Stimulated activated CD4-positive, alpha-beta T cell treated with anti-CD3 and anti-CD28 coated beads, Interleukin-12 subunit alpha, Interleukin-12 subunit beta, amount 100 ng/mL, for 24 hours (primary cell): ENCODE results near the gene UBL7.
"Not testable (repeated sequence)": the region's sequence is repeated elsewhere in the genome, so short reads cannot be mapped to it uniquely, and the experiment has no call there.

Experiments used
- DNase-seq, 2 experiments: peaks; one replicate each; pipeline ENCODE4 v3.0.0-alpha.2; 2020; ENCODE audit warnings: low read depth in 2 of 2

UBL7 gene

GRCh38 chr15:74460871-74461846, at the start of gene UBL7:
Gene UBL7, minus strand, starts transcription at chr15:74461160. Its CDS starts 2,293 bp downstream, at chr15:74458867.
- peak; percentile 95 to 98 for DNase-seq

DNA sequence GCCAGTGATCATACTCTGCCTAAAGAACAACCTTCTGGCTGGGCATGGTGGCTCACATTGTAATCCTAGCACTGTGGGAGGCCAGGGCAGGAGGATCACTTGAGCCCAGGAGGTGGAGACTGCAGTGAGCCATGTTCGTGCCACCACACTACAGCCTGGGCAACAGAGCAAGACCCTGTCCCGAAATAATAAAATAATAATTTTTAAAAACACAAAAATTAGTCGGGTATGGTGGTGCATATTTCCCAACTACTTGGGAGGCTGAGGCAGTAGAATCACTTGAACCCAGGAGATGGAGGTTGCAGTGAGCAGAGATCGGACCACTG, 45.5 kb upstream of the UBL7 start:
- no peak for DNase-seq

- DNase-seq = no peak
These were observed 45.0 kb upstream of the UBL7 start for GRCh38 chr15:74505837-74506514.

- no peak for DNase-seq
These were observed 43.9 kb upstream of the UBL7 start for GRCh38 chr15:74504836-74505235.

DNA sequence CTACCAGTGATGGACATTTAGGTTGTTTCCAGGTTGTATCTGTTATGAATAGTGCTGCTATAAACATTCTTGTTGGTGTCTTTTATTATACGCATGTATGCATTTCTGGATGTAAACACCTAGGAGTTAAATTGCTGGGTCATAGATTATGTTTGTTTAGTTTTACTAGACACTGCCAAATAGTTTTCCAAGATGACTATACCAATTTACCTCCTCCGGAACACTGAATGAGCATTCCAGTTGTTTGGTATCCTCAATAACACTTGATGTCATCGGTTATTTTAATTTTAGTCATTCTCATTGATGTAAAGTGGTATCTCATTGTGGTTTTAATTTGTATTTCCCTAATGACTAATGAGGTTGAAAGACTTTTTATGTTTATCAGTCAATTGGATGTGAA, 43.5 kb upstream of the UBL7 start:
- no peak for DNase-seq

GRCh38 chr15:74502301-74502700, 41.3 kb upstream of the UBL7 start:
- DNase-seq = no peak

GRCh38 chr15:74500401-74500800, 39.4 kb upstream of the UBL7 start:
- no peak for DNase-seq

- no peak for DNase-seq
These were observed 38.4 kb upstream of the UBL7 start for GRCh38 chr15:74499366-74499765.

DNA sequence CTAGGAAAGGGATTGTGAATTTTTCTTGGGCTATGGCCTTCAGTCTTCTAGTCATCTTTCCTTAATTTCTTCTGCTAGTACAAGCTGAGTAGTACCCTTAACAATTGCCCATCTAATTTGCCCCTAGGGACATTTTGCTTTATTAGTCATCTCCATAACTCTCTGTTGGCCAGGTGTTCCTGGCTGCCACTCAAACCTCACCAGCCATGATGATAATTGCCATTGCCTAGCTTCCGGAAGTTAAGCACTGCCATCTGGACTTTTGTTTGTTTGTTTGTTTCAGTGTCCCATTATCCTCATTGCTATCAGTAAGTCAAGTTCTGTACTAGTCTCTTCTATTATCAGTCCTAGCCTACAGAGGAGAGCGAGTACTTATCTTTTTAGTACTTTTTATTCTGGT, 36.6 kb upstream of the UBL7 start:
- DNase-seq = no peak

DNA sequence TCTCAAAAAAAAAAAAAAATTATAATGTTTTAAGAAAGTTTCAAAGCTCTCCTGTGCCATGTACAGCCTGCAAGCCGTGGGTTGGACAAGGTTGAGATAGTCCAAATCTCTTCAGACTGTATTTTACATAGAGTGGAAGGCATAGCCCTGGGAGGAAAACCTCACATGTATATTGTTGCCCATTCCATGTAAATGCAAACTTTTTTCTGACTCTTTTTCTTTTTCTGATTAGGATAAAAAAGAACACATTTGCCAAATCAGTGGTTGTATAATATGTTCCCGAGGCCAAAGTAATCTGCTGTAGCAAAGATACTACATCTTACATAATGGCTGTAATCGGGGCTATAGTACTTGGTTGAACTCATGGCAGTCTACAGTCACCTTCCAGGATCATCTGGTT, 35.7 kb upstream of the UBL7 start:
- DNase-seq = no peak

DNA sequence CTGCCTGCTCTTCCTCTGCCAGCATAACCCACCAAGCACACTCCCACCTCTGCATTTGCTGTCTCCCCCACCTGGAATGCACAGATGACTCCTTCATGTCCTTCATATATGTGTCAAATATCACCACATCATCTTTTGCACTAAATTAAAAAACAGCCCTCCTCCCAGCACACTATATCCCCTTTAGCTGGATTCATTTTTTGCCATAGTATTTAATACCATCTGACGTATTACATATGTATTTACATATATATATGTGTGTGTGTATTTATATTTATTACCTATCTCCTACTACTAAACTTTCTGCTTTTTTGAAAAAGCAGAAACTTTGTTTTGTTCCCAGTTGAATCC, 29.4 kb upstream of the UBL7 start:
- DNase-seq = no peak

GRCh38 chr15:74489518-74490338, 28.8 kb upstream of the UBL7 start:
- peak; percentile 41 to 65 for DNase-seq

DNA sequence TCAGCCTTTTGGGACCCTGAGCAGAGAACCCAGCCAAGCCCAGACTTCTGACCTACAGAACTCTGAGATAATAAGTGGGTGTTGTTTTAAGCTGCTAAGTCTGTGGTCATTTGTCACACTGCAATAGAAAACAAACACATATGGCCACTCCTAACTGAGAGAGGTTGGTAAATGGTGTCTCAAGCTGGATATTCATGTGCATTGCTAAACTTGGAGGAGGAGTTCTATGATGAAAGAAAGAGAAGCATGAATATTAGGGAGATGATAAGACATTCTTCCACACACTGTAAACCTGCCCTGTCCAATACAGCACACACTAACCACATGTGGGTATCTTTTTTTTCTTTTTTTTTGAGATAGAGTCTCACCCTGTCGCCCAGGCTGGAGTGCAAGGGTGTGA, 27.8 kb upstream of the UBL7 start:
- no peak for DNase-seq

- no peak for DNase-seq
These were observed 21.7 kb upstream of the UBL7 start for GRCh38 chr15:74482661-74483060.

GRCh38 chr15:74480364-74480763, 19.4 kb upstream of the UBL7 start:
- not testable (repeated sequence) for DNase-seq

GRCh38 chr15:74471621-74472020, 10.7 kb upstream of the UBL7 start:
- DNase-seq = not testable (repeated sequence)

- no peak for DNase-seq
These were observed 9.9 kb upstream of the UBL7 start for GRCh38 chr15:74470631-74471395.

DNA sequence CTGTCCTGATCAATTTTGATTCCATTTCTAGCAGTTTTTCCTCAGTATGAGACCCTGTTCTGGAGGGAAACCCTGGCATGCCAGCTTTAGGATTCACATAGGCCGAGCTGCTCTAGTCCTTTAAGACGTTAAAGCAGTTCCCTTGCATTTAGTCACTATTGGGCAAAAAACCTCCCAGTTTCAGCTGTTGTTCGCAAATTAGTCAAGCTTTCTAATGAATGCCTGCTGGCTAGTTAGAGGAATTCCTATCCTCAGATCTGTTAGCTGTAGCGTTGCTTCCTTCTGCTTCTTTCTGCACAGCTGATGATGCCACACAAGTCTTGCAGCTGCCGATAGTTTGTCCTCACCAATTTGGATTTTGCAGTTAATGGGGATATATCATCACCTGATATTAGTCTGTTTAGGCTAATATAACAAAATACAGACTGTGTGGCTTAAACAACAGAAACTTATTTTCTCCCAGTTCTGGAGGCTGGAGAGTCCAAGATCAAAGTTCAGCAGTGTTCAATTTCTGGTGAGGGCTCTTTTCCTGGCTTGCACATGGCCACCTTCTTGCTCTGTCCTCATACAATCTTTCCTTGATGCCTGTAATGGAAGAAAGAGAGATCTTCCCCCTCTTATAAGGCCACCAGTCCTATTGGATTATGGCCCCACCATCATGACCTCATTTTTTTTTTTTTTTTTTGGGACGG, 7.5 kb upstream of the UBL7 start:
- no peak for DNase-seq

GRCh38 chr15:74466570-74466969, 5.6 kb upstream of the UBL7 start:
- DNase-seq = no peak

GRCh38 chr15:74464897-74465296, 3.9 kb upstream of the UBL7 start:
- no peak for DNase-seq

GRCh38 chr15:74464216-74464615, 3.3 kb upstream of the UBL7 start:
- no peak for DNase-seq
